ENCODE measurements around the gene PWWP2B.

GRCh38 chr10:132386419-132386831, 10.6 kb upstream of the PWWP2B start:
- TF ChIP-seq EZH2phosphoT487 (IDR thresholded peaks at IDR 0.05; ENCODE audit: borderline replicate concordance) (no peak), CTCF (conservative IDR thresholded peaks at IDR 0.05; ENCODE audit: low read length) (no peak)

Measured in Loucy (cell line).